Measurements from ENCODE around the gene TMEM222.

Gene TMEM222

DNA sequence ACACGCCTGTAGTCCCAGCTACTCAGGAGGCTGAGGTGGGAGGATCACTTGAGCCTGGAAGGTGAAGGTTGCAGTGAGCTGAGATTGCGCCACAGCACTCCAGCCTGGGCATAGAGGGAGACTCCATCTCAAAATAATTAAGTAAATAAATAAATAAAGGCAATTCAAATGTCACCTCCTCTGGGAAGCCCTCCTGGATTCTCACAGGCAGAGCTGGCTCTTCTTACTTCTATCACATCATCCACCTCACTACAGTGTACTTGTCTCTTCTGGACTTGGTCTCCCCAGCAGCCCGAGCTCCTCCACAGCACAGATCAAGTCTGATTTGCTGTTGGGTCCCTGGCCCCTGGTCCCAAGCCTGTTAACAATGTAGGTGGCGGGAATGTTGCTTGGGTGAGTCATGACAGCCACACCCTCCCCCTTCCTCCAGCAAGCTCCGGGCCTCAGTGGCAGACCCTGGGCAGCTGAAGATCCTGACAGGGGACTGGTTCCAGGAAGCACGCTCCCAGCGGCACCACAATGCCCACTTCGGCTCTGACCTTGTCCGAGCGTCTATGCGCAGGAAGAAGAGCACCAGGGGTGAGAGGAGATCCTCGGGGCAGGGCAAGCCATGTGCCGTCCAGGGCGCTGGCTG, 25.1 kb downstream of the TMEM222 start:
- no peak overlapping the region for H3K4me3 ChIP-seq (ENCODE audit: low read depth, low read length)
- DNase-seq (ENCODE audit: low read depth): no peak
- TF ChIP-seq, protein P1, sequence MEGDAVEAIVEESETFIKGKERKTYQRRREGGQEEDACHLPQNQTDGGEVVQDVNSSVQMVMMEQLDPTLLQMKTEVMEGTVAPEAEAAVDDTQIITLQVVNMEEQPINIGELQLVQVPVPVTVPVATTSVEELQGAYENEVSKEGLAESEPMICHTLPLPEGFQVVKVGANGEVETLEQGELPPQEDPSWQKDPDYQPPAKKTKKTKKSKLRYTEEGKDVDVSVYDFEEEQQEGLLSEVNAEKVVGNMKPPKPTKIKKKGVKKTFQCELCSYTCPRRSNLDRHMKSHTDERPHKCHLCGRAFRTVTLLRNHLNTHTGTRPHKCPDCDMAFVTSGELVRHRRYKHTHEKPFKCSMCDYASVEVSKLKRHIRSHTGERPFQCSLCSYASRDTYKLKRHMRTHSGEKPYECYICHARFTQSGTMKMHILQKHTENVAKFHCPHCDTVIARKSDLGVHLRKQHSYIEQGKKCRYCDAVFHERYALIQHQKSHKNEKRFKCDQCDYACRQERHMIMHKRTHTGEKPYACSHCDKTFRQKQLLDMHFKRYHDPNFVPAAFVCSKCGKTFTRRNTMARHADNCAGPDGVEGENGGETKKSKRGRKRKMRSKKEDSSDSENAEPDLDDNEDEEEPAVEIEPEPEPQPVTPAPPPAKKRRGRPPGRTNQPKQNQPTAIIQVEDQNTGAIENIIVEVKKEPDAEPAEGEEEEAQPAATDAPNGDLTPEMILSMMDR (conservative IDR thresholded peaks at IDR 0.05; ENCODE audit: low read depth, low read length): no peak

DNA sequence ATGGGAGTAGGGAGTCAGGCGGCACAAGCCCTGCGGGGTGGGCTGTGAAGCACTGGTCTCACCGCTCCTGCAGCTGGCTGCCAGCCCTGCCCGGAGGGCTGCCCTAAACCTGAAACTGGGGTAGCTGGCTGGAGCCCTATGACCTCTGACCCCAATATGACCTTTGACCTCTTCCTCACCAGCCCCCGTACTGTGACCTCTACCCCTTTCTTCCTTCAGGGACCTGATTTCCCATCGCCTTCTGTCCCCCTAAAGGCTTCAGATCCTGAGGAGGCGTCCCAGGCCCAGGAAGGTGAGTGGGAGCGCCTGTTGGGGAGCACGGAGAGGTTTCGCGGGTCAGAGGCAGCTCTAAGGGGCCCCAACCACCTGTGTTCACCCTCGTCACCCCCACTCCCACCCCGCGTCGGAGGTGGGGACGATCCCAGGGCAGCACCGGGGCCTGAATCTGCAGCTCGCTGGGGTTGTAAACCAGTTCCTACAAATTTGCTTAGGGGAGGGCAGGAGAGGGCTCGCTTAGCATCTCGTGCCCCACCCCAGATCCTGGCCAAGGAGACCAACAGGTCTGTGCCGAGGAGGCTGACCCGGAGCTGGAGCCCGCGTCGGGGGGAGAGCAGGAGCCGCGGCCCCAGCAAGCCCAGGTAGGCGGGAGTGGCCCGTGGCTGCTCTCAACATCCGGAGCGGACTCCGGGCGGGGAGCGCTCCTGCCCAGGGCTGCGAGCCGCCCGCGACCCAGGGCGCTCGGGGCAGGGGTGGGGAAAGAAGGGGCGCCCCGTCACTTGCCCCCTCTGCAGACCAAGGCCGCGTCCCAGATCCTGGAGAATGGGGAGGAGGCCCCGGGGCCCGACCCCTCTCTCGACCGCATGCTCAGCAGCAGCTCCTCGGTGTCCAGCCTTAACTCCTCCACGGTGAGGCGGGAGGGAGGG, 27.2 kb downstream of the TMEM222 start:
- TF ChIP-seq, protein P1 (conservative IDR thresholded peaks at IDR 0.05; ENCODE audit: low read depth, low read length): no peak
- peak overlapping the region; percentile 49 for H3K4me3 ChIP-seq (ENCODE audit: low read depth, low read length)
- DNase-seq (ENCODE audit: low read depth): no peak

DNA sequence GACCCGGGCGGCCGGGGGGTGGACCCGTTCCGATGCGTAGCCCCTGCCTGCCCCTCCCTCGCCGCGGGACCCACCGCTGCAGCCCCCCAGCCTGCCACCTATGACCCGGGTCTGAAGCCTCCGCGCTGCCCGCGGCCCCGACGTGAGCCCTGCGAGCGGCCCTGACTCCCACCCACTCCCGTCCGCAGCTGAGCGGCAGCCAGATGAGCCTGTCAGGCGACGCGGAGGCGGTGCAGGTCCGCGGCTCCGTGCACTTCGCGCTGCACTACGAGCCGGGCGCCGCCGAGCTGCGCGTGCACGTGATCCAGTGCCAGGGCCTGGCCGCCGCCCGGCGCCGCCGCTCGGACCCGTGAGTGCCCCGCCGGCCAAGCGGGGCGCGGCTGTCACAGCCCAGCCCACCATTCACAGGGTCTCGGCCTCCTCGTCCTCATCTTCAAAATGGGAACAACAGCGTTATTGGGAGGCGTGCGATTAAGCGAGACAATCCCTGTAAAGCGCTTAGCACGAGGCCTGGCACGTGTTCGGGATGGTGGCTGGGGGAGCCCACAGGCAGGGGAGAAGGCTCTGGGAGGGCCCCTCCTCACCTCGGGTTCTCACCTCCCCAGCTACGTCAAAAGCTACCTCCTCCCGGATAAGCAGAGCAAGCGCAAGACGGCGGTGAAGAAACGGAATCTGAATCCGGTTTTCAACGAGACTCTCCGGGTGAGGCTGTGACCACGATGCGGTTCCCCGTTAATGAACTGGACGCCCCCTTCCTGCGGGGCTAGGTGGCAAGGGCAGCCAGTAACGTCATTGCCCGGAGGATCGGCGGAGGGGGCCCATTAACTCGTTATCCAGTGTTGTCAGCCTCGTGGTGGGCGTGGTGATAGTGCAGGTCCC, 28.1 kb downstream of the TMEM222 start:
- peak; percentile 74 for DNase-seq (ENCODE audit: low read depth)
- TF ChIP-seq, protein P1 (conservative IDR thresholded peaks at IDR 0.05; ENCODE audit: low read depth, low read length): no peak
- peak overlapping the region; percentile 49 for H3K4me3 ChIP-seq (ENCODE audit: low read depth, low read length)

DNA sequence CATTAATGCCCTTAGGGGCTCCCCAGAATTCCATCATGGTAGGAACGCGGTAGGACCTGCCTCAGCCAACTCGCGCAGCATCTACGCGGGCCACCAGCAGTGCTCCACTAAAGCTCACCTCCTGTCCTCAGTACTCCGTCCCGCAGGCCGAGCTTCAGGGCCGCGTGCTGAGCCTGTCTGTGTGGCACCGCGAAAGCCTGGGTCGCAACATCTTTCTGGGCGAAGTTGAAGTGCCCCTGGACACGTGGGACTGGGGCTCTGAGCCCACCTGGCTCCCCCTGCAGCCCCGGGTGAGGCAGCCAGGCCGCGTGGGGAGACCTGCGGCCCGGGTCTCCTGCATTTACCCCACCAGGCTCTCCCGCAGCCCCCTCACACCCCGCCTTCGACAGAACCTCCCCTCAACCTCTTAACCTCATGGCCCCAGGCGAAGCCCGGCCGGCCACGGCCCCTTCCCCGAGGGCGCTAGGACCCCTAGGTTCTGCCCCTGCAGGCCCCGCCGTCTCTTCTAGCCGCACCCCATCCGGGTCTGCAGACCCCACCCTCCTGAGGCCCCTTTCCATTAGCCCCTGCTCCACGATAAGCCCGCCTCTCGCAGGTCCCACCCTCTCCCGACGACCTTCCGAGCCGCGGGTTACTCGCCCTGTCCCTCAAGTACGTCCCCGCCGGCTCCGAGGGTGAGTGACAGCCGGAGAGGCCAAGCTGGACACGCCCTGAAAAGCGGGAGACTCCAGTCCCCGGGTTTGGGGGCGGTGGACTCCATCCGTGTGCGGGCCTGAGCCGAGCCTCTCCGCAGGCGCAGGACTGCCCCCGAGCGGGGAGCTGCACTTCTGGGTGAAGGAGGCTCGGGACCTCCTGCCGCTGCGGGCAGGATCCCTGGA, 28.9 kb downstream of the TMEM222 start:
- peak overlapping the region; percentile 9 for H3K4me3 ChIP-seq (ENCODE audit: low read depth, low read length)
- DNase-seq (ENCODE audit: low read depth): peak; percentile 41
- TF ChIP-seq, protein P1 (conservative IDR thresholded peaks at IDR 0.05; ENCODE audit: low read depth, low read length): peak; percentile 36

DNA sequence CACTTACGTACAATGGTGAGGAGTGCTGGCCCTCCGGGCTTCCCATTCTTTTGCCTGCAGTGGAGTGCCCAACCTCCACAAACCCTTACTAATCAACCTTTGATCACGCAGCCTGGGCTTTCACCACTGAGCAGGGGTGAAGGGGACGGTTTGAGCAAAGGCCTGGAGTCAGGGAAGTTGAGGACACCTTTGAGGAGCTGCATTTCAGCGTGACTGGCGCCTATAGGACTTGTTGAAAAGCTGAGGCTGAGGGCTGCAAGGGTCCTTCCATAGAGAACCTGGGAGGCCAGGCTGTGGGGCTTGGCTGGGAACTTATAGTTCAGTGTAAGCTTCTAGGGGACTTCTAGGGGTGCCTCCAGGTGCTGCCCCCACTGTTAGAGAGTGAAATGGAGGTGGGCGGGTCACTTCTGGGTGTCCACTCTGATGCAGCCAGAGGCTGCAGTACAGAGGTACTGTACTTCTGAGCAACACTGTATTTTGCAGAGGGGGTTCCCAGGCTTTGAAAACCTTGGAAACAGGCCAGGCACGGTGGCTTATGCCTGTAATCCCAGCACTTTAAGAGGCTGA, 29.7 kb downstream of the TMEM222 start:
- TF ChIP-seq, protein P1 (conservative IDR thresholded peaks at IDR 0.05; ENCODE audit: low read depth, low read length): no peak
- H3K4me3 ChIP-seq (ENCODE audit: low read depth, low read length): no peak overlapping the region
- DNase-seq (ENCODE audit: low read depth): no peak

DNA sequence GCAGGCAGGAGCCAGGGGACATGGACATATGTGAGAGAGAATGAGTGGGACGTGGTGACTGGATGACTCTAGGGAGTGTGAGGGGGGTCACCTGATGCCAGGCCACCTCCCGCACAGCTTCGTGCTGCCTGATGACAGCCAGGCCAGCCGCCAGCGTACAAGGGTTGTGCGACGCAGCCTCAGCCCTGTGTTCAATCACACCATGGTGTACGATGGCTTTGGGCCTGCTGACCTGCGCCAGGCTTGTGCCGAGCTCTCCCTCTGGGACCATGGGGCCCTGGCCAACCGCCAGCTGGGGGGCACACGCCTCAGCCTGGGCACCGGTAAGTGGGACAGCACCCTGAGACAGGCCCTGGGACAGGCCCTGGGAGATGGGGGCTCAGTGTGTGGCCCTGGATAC, 31.2 kb downstream of the TMEM222 start:
- TF ChIP-seq, protein P1 (conservative IDR thresholded peaks at IDR 0.05; ENCODE audit: low read depth, low read length): no peak
- DNase-seq (ENCODE audit: low read depth): no peak
- no peak overlapping the region for H3K4me3 ChIP-seq (ENCODE audit: low read depth, low read length)
